Measurements from ENCODE around the gene TBX1. TPM values are rescaled to one million over a fixed set of nuclear protein-coding genes. Genes with fewer than 3 reads are reported as not detected.

TBX1 gene
- total and polyA plus RNA-seq, 2 experiments from 2014 or later: 0.12 to 0.71 TPM

DNA sequence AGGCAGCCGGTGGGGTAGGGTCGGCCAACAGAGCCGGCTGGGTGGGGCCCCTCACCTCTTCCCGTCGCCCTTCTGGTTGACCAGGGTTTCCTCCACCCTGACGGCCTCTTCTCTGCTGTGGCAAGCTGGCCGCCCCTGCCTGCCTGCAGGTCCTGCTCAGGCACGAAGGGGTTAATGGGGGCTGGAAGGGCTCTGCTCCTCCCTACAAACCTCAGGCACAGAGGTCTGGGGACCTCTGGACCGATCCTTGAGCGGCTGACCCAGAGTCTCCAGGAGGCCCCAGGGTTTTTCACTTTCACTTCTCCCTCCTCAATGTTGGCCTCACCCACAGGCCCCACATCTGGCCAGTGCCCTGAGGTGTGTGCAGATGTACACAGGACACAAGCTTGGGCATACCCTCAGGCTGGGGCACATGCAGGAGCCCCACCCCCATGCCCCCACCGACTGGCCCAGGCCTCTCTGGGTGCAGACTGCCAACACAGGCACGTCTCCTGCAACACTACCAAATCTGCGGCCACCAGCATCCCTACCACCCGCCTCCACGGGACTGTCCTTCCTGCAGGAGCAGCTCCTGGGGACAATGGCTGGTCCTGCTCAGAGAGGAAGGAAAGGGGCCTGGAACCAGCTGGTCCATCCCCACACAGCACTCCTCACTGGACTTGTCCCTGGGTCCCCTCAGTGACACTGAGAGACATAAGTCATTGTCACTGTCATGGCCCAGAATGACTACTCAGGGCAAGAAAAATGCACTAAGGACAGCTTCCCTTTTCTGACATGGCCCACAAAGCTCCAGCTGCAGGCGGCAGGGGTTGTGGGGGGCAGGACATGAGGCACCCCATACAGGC is 3.2 kb upstream of the TBX1 start:
- H3K4me1 ChIP-seq (ENCODE audit: low read depth): peaks cover 9% of the 10 kb centered on the region

DNA sequence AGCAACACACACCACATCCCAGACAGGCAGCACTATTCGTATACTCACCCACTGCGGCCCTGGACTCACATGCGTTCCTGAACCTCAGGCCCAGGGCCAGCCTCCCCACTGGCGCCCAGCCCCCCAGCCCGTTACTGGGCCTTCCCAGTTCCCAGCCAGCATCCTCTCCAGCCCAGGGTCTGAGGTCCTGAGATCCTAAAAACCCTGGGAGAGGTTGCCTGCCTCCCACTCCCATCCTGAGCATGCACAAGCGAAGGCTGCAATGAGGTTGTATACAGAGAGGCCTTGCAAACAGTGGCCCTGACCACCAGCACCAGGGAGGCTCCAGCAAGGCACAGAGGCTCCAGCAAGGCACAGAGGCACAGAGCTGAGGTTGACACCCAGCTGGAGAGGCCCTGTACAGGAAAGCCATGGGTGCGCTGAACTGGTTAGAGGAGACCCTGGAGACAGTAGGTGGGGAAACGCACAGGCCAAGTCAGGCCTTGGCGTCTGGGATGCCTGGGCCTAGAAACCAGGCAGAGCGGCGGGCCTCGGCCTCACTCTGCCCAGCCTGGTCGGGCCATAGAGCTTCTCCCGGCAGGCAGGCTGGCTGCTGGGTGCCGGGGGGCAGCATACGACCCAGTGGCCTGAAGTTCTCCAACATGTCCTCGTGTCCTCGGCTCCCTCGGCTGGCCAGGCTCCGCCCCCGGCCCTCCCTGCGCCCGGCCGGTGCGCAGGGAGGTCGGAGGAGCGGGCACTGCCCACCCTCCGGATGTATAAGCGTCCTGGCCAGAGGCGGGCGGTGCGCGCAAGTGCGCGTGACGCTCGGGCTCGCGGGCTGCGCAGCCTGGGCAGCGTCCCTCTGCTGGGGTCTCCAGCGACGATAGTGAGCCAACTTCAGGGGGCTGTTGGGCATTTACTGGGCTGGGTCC is 2.3 kb upstream of the TBX1 start:
- peaks cover 97% of the 10 kb centered on the region for H3K27me3 ChIP-seq
- no peaks in the 10 kb centered on the region for H3K9me3 ChIP-seq (ENCODE audit: low read depth)
- no peak for DNase-seq (ENCODE audit: low read depth in 1 of 2, low spot score in 1 of 2)
- H3K27ac ChIP-seq: no peak overlapping the region
- H3K36me3 ChIP-seq: no peaks in the 10 kb centered on the region
- TF ChIP-seq, protein P1, sequence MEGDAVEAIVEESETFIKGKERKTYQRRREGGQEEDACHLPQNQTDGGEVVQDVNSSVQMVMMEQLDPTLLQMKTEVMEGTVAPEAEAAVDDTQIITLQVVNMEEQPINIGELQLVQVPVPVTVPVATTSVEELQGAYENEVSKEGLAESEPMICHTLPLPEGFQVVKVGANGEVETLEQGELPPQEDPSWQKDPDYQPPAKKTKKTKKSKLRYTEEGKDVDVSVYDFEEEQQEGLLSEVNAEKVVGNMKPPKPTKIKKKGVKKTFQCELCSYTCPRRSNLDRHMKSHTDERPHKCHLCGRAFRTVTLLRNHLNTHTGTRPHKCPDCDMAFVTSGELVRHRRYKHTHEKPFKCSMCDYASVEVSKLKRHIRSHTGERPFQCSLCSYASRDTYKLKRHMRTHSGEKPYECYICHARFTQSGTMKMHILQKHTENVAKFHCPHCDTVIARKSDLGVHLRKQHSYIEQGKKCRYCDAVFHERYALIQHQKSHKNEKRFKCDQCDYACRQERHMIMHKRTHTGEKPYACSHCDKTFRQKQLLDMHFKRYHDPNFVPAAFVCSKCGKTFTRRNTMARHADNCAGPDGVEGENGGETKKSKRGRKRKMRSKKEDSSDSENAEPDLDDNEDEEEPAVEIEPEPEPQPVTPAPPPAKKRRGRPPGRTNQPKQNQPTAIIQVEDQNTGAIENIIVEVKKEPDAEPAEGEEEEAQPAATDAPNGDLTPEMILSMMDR (IDR thresholded peaks at IDR 0.05; ENCODE audit: low read depth, low read length): no peak
- no peak overlapping the region for H3K4me3 ChIP-seq
- peaks cover 9% of the 10 kb centered on the region for H3K4me1 ChIP-seq (ENCODE audit: low read depth)

More for the DNA sequence above, 3.2 kb upstream of the TBX1 start:
- no peak for DNase-seq (ENCODE audit: low read depth in 1 of 2, low spot score in 1 of 2)
- no peaks in the 10 kb centered on the region for H3K36me3 ChIP-seq
- peaks cover 97% of the 10 kb centered on the region for H3K27me3 ChIP-seq
- no peaks in the 10 kb centered on the region for H3K9me3 ChIP-seq (ENCODE audit: low read depth)
- no peak overlapping the region for H3K4me3 ChIP-seq
- H3K27ac ChIP-seq: no peak overlapping the region
- TF ChIP-seq, protein P1 (IDR thresholded peaks at IDR 0.05; ENCODE audit: low read depth, low read length): no peak

DNA sequence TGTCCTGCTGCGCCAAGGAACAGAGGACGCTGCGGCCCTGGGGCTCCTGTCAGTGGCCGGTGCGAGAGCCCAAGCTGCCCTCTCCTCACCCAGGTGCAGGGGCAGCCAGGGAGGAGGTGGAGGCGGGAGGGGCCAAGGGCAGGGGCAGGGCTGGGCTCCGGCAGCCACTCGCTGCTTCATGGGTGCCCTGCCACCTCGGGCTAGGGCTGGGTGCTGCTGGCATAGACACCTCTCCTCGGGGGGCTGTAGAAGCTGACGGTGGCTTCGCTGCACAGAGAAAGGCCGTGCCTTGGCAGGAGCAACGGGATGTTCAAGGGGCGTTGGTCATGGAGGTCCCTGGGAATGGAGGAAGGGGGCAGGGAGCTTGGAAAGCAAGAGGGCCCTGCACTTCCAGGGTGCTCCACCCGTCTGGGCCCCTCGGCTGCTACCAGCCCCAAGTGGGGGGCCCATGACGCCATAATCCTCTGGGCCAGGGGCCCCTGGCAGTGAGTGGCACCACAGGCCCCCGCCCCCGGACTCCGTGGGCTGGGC is 1.6 kb upstream of the TBX1 start:
- H3K27me3 ChIP-seq: peaks cover 97% of the 10 kb centered on the region
- no peak overlapping the region for H3K27ac ChIP-seq
- no peak overlapping the region for H3K4me3 ChIP-seq
- peaks cover 9% of the 10 kb centered on the region for H3K4me1 ChIP-seq (ENCODE audit: low read depth)
- TF ChIP-seq, protein P1 (IDR thresholded peaks at IDR 0.05; ENCODE audit: low read depth, low read length): no peak
- H3K9me3 ChIP-seq (ENCODE audit: low read depth): no peaks in the 10 kb centered on the region
- DNase-seq (ENCODE audit: low read depth in 1 of 2, low spot score in 1 of 2): no peak
- no peaks in the 10 kb centered on the region for H3K36me3 ChIP-seq

DNA sequence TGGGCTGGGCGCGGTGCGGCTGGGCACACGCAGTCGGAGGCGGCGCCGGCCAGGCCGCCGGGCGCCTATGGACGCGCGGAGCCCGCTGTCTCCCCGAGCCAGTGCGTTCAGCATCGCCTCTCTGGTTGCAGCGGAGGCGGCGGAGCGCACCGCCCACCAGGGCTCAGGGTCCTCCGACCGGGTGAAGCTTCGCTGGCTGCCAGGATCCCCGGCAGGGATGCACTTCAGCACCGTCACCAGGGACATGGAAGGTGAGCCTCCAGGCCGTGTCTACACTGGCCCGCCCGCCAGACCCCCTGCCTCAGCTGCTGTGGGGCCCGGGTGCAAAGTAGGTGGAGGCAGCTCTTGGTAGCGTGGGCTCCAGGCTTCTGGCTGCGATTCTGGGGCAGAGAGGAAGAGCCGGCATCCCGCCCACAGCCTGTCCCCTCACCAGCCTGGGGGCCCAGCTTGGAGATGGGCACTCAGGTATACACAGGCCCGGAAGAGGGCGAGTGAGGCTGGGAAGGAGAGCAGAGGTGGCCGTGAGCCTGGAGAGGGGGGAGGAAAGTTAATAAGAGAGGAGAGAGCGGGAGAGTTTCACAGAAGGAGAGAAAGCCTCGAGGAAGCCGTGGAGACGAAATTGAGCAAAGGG is 1.0 kb upstream of the TBX1 start:
- no peak overlapping the region for H3K4me3 ChIP-seq
- TF ChIP-seq, protein P1 (IDR thresholded peaks at IDR 0.05; ENCODE audit: low read depth, low read length): no peak
- H3K27ac ChIP-seq: no peak overlapping the region
- no peaks in the 10 kb centered on the region for H3K36me3 ChIP-seq
- peaks cover 9% of the 10 kb centered on the region for H3K4me1 ChIP-seq (ENCODE audit: low read depth)
- no peaks in the 10 kb centered on the region for H3K9me3 ChIP-seq (ENCODE audit: low read depth)
- peaks cover 97% of the 10 kb centered on the region for H3K27me3 ChIP-seq
- no peak for DNase-seq (ENCODE audit: low read depth in 1 of 2, low spot score in 1 of 2)

Data from cardiac muscle cell (in vitro differentiated cells and primary cell).